D721Med (cell line): ENCODE data around the gene ZNF711.
"Not testable (repeated sequence)": the region's sequence is repeated elsewhere in the genome, so short reads cannot be mapped to it uniquely, and the experiment has no call there.

Experiments
- DNase-seq: peaks from one replicate; pipeline ENCODE4 v3.0.0; 2011; ENCODE audit warnings: low spot score; ENCODE audit not compliant: insufficient read length
- FAIRE-seq: peaks from 2 replicates; lab custom pipeline; 2011; peaks lifted over from hg19 to GRCh38; lab: Jason Lieb, UNC
- CTCF ChIP-seq: IDR thresholded peaks from 2 replicates; pipeline ENCODE4 v1.5.1; 2012; ENCODE audit warnings: mild to moderate bottlenecking, control low read depth; ENCODE audit not compliant: insufficient read depth; ENCODE audit errors: missing control alignments

ZNF711 gene

GRCh38 chrX:85223359-85223758 lies 20.4 kb upstream of the ZNF711 start:
- TF ChIP-seq CTCF = no peak
- no peak for DNase-seq
- FAIRE-seq = no peak

GRCh38 chrX:85243155-85243554 lies 636 bp upstream of the ZNF711 start:
- FAIRE-seq = no peak
- DNase-seq = no peak
- no peak for TF ChIP-seq CTCF

- FAIRE-seq = peak; percentile 84
- DNase-seq = no peak
- no peak for TF ChIP-seq CTCF
These were observed 840 bp downstream of the ZNF711 start for GRCh38 chrX:85244450-85245211.

- DNase-seq, FAIRE-seq: not testable (repeated sequence)
These were observed 41.5 kb downstream of the ZNF711 start for GRCh38 chrX:85285286-85285685.

- DNase-seq = no peak
- no peak for FAIRE-seq
These were observed 45.4 kb downstream of the ZNF711 start for GRCh38 chrX:85288992-85289723.

GRCh38 chrX:85303544-85303943 lies 59.8 kb downstream of the ZNF711 start:
- TF ChIP-seq CTCF = no peak
- DNase-seq (no peak), FAIRE-seq (no peak)

More at GRCh38 chrX:85288992-85289723, 45.4 kb downstream of the ZNF711 start:
- no peak for TF ChIP-seq CTCF

GRCh38 chrX:85309717-85310116 lies 65.9 kb downstream of the ZNF711 start:
- FAIRE-seq = no peak
- no peak for TF ChIP-seq CTCF
- no peak for DNase-seq

GRCh38 chrX:85311348-85311747 lies 67.6 kb downstream of the ZNF711 start:
- DNase-seq, FAIRE-seq: not testable (repeated sequence)
